H1 (cell line): ENCODE measurements around the gene PLEKHM3. TPM values are rescaled to one million over a fixed set of nuclear protein-coding genes. Genes with fewer than 3 reads are reported as not detected.

ENCODE experiments used
- CHD2 ChIP-seq: IDR thresholded peaks from 2 replicates; pipeline ENCODE4 v1.6.1; 2012; ENCODE audit warnings: low read length, improper control_type of control experiment
- SP1 ChIP-seq: IDR thresholded peaks from 2 replicates; pipeline ENCODE4 v1.6.1; 2011; ENCODE audit warnings: low read depth, low read length
- polyA plus RNA-seq, 7 experiments: library from polyadenylated mRNA; depleted of rRNA in 3 of 7; stranded (reverse) in 5 of 7; unstranded in 2 of 7; fragments of >200 nt in 5 of 7; fragments of 200-250 nt in 2 of 7; gene quantifications; 1 replicate in 5 of 7; 2 replicates in 1 of 7; 4 replicates in 1 of 7; pipeline versions ENCODE4 v1.2.1 to v1.2.3, GENCODE V29; 2011 to 2013; ENCODE audit warnings: missing spikeins in 2 of 7, mixed read lengths in 2 of 7
- total RNA-seq: library from RNA; stranded (reverse); fragmentation: NEBNext Ultra II Directional; extraction: Animal tissue kit (Norgen Biotek cat#: 25700); gene quantifications from 2 replicates; pipeline ENCODE4 v1.2.1, GENCODE V29; 2021

PLEKHM3 gene
- total and polyA plus RNA-seq, 2 of the 8 experiments (the other 6 are each of a cell fraction or from before 2014, with no cell fraction given): 2.3 to 5.8 TPM

GRCh38 chr2:207914716-207915115 is 110.6 kb downstream of the PLEKHM3 start (continued):
- no peak for TF ChIP-seq CHD2
- TF ChIP-seq SP1: no peak
